ENCODE results near the gene RBMS1. TPM values are rescaled to one million over a fixed set of nuclear protein-coding genes. Genes with fewer than 3 reads are reported as not detected.

The RBMS1 gene
- total RNA-seq, 1 donor from 2014 or later = 51.1 TPM

DNA sequence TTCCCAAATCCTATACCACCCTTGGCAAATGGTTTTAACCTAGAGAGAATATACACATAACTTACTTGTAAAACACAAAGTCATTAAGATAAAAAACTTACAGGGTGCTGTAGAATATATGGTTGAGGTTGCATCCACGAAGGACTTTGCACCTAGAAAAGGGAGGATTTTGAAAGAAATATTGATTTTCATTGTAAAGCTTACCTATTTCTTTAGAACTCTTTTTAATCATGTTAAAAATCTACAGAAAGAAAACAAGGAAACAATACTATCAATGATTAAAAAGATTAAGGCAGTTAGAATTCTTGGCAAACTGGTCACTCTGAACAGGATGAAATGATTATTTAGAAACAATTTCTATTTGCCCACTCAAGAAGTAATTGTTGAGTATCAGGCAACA lies 212.4 kb downstream of the RBMS1 start:
- H3K36me3 ChIP-seq = peaks cover 49 to 70% of the 10 kb centered on the region in 2 donors

DNA sequence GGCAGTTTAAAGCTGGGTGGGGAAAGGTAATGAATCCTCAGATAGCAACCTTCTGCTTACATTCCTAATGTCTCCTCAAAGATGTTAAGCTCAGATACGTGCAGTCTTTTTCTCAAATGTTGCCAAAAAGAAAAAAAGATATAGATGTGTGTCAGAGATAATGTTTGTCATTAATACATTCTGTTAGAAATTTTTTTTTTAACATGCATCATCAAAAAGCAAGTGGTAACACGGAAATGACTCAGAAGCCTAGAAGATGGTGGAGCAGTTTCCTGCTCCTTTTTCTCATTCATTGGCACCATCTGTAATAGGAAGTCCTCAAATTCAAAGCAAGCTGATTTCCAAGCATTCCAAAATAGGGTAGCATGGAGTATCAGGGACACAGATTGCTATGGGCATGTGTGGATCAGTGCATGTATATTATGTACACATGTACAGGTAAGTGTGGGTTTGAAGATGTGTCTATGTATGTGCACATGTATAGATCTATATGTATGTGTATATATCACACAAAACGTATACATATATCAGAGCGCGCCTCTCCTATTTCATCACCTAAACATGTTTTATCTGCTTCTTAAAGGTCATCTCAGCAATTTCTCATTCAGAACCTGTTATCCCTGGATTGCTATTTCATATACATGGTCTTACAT lies 213.7 kb downstream of the RBMS1 start:
- Histone ChIP-seq H3K27ac (peak overlapping the region in 1 of 2 donors; percentile 57), H3K36me3 (peaks cover 50 to 75% of the 10 kb centered on the region in 2 donors)

More for the DNA sequence above, 212.4 kb downstream of the RBMS1 start:
- peaks cover 0 to 6% of the 10 kb centered on the region in 2 donors for H3K4me1 ChIP-seq
- DNase-seq (ENCODE audit: low spot score in 2 of 2) = no peak
- no peak overlapping the region for H3K4me3 ChIP-seq
- intact Hi-C loops (cut with DNase I) = no loop called here
- no peak for TF ChIP-seq CTCF (IDR thresholded peaks at IDR 0.05)
- no peaks in the 10 kb centered on the region for H3K9me3 ChIP-seq
- H3K27me3 ChIP-seq = no peaks in the 10 kb centered on the region
- no peak overlapping the region for H3K27ac ChIP-seq

GRCh38 chr2:160278879-160279177 lies 214.8 kb downstream of the RBMS1 start:
- no peak for DNase-seq (ENCODE audit: low spot score in 2 of 2)
- Histone ChIP-seq H3K9me3 (no peaks in the 10 kb centered on the region), H3K4me3 (no peak overlapping the region), H3K27ac (peak overlapping the region; percentile 56 to 57), H3K4me1 (peaks cover 0 to 6% of the 10 kb centered on the region in 2 donors), H3K36me3 (peaks cover 59 to 71% of the 10 kb centered on the region in 2 donors), H3K27me3 (no peaks in the 10 kb centered on the region)
- intact Hi-C loops (cut with DNase I) = loop anchor here (10.0 kb wide), 1 partner anchor 216 kb away; the partner anchor contains the start of gene RBMS1
- peak in 2 of 3 experiments; percentile 16 to 38 for TF ChIP-seq CTCF (IDR thresholded peaks at IDR 0.05)

More for the DNA sequence above, 213.7 kb downstream of the RBMS1 start:
- Histone ChIP-seq H3K27me3 (no peaks in the 10 kb centered on the region), H3K4me1 (peaks cover 0 to 6% of the 10 kb centered on the region in 2 donors), H3K9me3 (no peaks in the 10 kb centered on the region), H3K4me3 (no peak overlapping the region)
- no peak for TF ChIP-seq CTCF (IDR thresholded peaks at IDR 0.05)
- DNase-seq (ENCODE audit: low spot score in 2 of 2) = no peak
- intact Hi-C loops (cut with DNase I) = loop anchor here (10.0 kb wide), 1 partner anchor 215 kb away; the partner anchor contains the start of gene RBMS1

DNA sequence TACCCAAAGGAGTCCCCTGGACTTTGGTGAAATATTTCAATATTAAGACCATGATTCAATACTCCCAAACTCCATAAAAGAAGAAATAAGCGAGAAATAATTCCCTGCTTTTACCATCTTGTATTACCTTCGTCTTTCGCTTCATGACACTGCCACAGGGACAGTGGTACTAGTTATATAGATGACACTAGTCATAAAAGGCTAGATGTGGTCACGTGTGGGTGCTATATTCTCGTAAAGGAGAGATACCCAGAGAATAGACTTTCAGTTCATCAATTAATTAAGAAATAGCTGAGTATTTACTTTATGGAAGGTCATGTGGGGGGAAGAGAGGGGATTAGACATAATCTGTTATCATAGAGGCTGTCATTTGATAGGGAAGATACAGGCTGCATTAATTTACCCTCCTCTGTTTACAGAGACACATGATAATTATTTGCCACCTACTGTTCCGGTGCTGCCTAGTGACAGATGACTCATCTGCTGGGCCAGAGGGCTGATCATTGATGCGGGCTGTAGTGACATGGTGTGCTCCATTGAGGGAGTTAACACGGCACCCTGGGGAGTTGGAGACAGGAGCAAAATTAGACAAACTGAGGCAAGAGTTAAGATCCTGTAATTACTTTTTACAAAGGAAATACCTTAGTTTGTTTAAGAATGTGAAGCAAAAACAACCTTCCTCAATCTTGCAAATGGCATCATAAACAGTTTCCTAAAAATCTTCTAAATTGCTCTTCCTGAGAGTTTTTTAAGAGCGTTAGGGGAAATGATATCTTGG lies 215.3 kb downstream of the RBMS1 start:
- intact Hi-C loops (cut with DNase I) = loop anchor here (10.0 kb wide), 1 partner anchor 217 kb away; the partner anchor contains the start of gene RBMS1
- H3K4me1 ChIP-seq = peaks cover 0 to 6% of the 10 kb centered on the region in 2 donors
- H3K27me3 ChIP-seq = no peaks in the 10 kb centered on the region
- no peak overlapping the region for H3K4me3 ChIP-seq
- peaks cover 55 to 67% of the 10 kb centered on the region in 2 donors for H3K36me3 ChIP-seq
- DNase-seq (ENCODE audit: low spot score in 2 of 2) = no peak
- H3K9me3 ChIP-seq = no peaks in the 10 kb centered on the region
- no peak for TF ChIP-seq CTCF (IDR thresholded peaks at IDR 0.05)
- H3K27ac ChIP-seq = peak overlapping the region; percentile 56 to 57

- no peak for DNase-seq (ENCODE audit: low spot score in 2 of 2)
- H3K9me3 ChIP-seq = no peaks in the 10 kb centered on the region
- peaks cover 0 to 6% of the 10 kb centered on the region in 2 donors for H3K4me1 ChIP-seq
- H3K27me3 ChIP-seq = no peaks in the 10 kb centered on the region
- intact Hi-C loops (cut with DNase I) = loop anchor here (10.0 kb wide), 1 partner anchor 218 kb away; the partner anchor contains the start of gene RBMS1
- no peak overlapping the region for H3K4me3 ChIP-seq
- peaks cover 47 to 56% of the 10 kb centered on the region in 2 donors for H3K36me3 ChIP-seq
- H3K27ac ChIP-seq = no peak overlapping the region
- no peak for TF ChIP-seq CTCF (IDR thresholded peaks at IDR 0.05)
These were observed 216.5 kb downstream of the RBMS1 start for GRCh38 chr2:160277151-160277550.
